Measurements from ENCODE around the gene GOLGA6L24.
"Not testable (repeated sequence)": the region's sequence is repeated elsewhere in the genome, so short reads cannot be mapped to it uniquely, and the experiment has no call there.

Gene GOLGA6L24

GRCh38 chr15:28357984-28358383 lies at the start of gene GOLGA6L24:
TSS of gene GOLGA6L24 (minus strand) at chr15:28358084. CDS start at chr15:28358023, 61 bp downstream.
- not testable (repeated sequence) for ATAC-seq

- not testable (repeated sequence) for ATAC-seq
Observed at GRCh38 chr15:28402774-28403435, 45.0 kb upstream of the GOLGA6L24 start.

GRCh38 chr15:28396022-28396421 lies 38.1 kb upstream of the GOLGA6L24 start:
- not testable (repeated sequence) for ATAC-seq

- ATAC-seq, result not testable (repeated sequence)
Observed at GRCh38 chr15:28380053-28380452, 22.2 kb upstream of the GOLGA6L24 start.

GRCh38 chr15:28378364-28378763 lies 20.5 kb upstream of the GOLGA6L24 start, which contains the start of gene GOLGA8F:
TSS of gene GOLGA8F (plus strand) at chr15:28378664. CDS start at chr15:28378762, 98 bp downstream.
- ATAC-seq, result not testable (repeated sequence)

GRCh38 chr15:28365502-28365901 lies 7.6 kb upstream of the GOLGA6L24 start:
- not testable (repeated sequence) for ATAC-seq

- ATAC-seq, result not testable (repeated sequence)
Observed at GRCh38 chr15:28322129-28322588, 35.7 kb downstream of the GOLGA6L24 start, which contains the start of gene HERC2. TSS of gene HERC2 (minus strand) at chr15:28322179. CDS start at chr15:28321433, 746 bp downstream.

GRCh38 chr15:28321358-28322078 lies 36.4 kb downstream of the GOLGA6L24 start:
- not testable (repeated sequence) for ATAC-seq

GRCh38 chr15:28319725-28320124 lies 38.2 kb downstream of the GOLGA6L24 start:
- ATAC-seq, result not testable (repeated sequence)

- ATAC-seq, result not testable (repeated sequence)
Observed at GRCh38 chr15:28318828-28319227, 39.1 kb downstream of the GOLGA6L24 start.

- not testable (repeated sequence) for ATAC-seq
Observed at GRCh38 chr15:28318122-28318521, 39.8 kb downstream of the GOLGA6L24 start.

GRCh38 chr15:28316958-28317357 lies 40.9 kb downstream of the GOLGA6L24 start:
- not testable (repeated sequence) for ATAC-seq

- ATAC-seq, result not testable (repeated sequence)
Observed at GRCh38 chr15:28310454-28310853, 47.4 kb downstream of the GOLGA6L24 start.

- ATAC-seq, result not testable (repeated sequence)
Observed at GRCh38 chr15:28308718-28309117, 49.2 kb downstream of the GOLGA6L24 start.
